ENCODE measurements around the gene GPR157. TPM values are rescaled to one million over a fixed set of nuclear protein-coding genes. Genes with fewer than 3 reads are reported as not detected.
"Not testable (repeated sequence)": the region's sequence is repeated elsewhere in the genome, so short reads cannot be mapped to it uniquely, and the experiment has no call there.

The GPR157 gene
- total RNA-seq, 1 donor from 2014 or later: 7.7 TPM

- intact Hi-C loops (cut with micrococcal nuclease): no loop called here
- Mint-ChIP-seq H3K4me3 (ENCODE audit: low read depth) (no peak overlapping the region), H3K9me3 (no peaks in the 10 kb centered on the region), H3K27me3 (ENCODE audit: low read depth) (no peaks in the 10 kb centered on the region), H3K4me1 (ENCODE audit: low read depth) (no peaks in the 10 kb centered on the region), H3K27ac (no peak overlapping the region), H3K36me3 (ENCODE audit: low read depth) (no peaks in the 10 kb centered on the region)
- no peak for DNase-seq (ENCODE audit: low spot score)
These were observed 27.0 kb upstream of the GPR157 start for GRCh38 chr1:9155879-9156278.

DNA sequence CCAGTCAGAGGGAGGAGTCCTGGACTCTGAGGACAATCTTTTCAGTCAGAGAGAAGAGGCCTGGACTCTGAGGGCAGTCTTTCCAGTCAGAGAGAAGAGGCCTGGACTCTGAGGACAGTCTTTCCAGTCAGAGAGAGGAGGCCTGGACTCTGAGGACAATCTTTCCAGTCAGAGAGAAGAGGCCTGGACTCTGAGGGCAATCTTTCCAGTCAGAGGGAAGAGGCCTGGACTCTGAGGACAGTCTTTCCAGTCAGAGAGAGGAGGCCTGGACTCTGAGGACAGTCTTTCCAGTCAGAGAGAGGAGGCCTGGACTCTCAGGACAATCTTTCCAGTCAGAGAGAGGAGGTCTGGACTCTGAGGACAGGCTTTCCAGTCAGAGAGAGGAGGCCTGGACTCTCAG, 26.5 kb upstream of the GPR157 start:
- H3K4me3 Mint-ChIP-seq (ENCODE audit: low read depth); H3K27me3 Mint-ChIP-seq (ENCODE audit: low read depth); H3K27ac Mint-ChIP-seq; H3K4me1 Mint-ChIP-seq (ENCODE audit: low read depth); intact Hi-C loops (cut with micrococcal nuclease); DNase-seq (ENCODE audit: low spot score); H3K36me3 Mint-ChIP-seq (ENCODE audit: low read depth); H3K9me3 Mint-ChIP-seq: not testable (repeated sequence)

DNA sequence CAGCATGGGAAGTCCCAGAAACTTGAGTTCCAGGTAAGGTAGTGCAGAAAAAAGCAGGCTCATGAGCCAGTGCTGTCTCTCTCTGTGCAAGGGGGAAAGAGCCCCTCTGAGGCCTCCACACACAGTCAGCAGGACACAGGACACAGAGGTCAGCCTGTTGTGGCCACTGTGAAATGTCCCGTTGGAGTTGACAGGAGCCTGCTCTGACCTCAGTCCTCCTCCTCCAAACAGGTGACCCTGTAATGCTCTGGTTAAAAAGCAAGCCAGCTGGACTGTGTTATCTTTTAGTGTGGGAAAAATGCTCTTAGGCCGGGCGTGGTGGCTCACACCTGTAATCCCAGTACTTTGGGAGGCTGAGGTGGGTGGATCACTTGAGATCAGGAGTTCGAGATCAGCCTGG, 24.2 kb upstream of the GPR157 start:
- Mint-ChIP-seq H3K4me1 (ENCODE audit: low read depth) (no peaks in the 10 kb centered on the region), H3K27ac (no peak overlapping the region)

DNA sequence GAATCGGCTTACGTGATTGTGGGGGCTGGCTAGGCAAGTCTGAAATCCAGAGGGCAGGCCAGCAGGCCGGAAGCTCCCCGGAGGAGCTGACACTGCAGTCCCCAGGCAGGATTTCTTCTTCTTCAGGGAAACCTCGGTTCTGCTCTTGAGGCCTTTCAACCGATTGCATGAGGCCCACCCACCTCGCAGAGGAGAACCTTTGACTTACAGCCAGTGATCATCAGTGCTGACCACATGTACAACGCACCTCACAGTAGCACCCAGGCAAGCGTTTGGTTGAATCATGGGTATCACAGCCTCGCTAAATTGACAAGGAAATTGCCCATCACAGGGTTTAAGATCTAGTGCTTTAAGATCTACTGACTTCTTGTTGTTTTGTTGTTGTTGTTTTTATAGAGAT, 23.6 kb upstream of the GPR157 start:
- Mint-ChIP-seq H3K4me1 (ENCODE audit: low read depth) (no peaks in the 10 kb centered on the region), H3K27me3 (ENCODE audit: low read depth) (no peaks in the 10 kb centered on the region), H3K36me3 (ENCODE audit: low read depth) (no peaks in the 10 kb centered on the region), H3K9me3 (no peaks in the 10 kb centered on the region), H3K4me3 (ENCODE audit: low read depth) (no peak overlapping the region), H3K27ac (no peak overlapping the region)
- intact Hi-C loops (cut with micrococcal nuclease): no loop called here
- no peak for DNase-seq (ENCODE audit: low spot score)

More for the DNA sequence above, 24.2 kb upstream of the GPR157 start:
- H3K4me3 Mint-ChIP-seq (ENCODE audit: low read depth): no peak overlapping the region
- H3K36me3 Mint-ChIP-seq (ENCODE audit: low read depth): no peaks in the 10 kb centered on the region
- no peaks in the 10 kb centered on the region for H3K27me3 Mint-ChIP-seq (ENCODE audit: low read depth)
- intact Hi-C loops (cut with micrococcal nuclease): no loop called here
- no peak for DNase-seq (ENCODE audit: low spot score)
- H3K9me3 Mint-ChIP-seq: no peaks in the 10 kb centered on the region

DNA sequence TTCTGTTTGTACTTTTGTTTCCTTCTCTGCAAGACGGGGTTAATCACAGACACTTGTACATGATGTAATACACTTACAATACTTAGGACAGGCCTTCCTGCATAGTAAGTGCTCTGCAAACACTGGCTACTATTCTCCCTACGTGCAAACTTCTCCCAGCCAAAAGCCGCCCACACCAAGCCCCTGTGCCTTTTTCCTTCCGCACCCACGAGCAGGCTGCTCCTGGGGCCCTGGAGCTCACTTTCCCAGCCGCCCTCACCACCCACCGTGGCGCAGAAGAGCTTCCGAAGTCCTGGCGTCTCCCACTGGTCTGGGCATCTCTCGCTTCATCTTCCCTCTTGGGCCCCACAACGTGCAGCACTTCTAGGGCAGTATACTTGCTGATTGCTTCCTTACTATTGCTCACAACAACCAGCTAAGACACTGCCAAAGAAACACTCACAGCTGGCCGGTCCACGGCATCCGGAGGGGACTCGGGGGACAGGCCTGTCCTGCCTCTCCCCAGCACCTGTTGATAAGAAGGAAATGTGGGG, 22.5 kb upstream of the GPR157 start:
- Mint-ChIP-seq H3K27ac (no peak overlapping the region), H3K4me3 (ENCODE audit: low read depth) (no peak overlapping the region), H3K9me3 (no peaks in the 10 kb centered on the region), H3K27me3 (ENCODE audit: low read depth) (no peaks in the 10 kb centered on the region), H3K36me3 (ENCODE audit: low read depth) (no peaks in the 10 kb centered on the region), H3K4me1 (ENCODE audit: low read depth) (no peaks in the 10 kb centered on the region)
- DNase-seq (ENCODE audit: low spot score): no peak
- intact Hi-C loops (cut with micrococcal nuclease): no loop called here

DNA sequence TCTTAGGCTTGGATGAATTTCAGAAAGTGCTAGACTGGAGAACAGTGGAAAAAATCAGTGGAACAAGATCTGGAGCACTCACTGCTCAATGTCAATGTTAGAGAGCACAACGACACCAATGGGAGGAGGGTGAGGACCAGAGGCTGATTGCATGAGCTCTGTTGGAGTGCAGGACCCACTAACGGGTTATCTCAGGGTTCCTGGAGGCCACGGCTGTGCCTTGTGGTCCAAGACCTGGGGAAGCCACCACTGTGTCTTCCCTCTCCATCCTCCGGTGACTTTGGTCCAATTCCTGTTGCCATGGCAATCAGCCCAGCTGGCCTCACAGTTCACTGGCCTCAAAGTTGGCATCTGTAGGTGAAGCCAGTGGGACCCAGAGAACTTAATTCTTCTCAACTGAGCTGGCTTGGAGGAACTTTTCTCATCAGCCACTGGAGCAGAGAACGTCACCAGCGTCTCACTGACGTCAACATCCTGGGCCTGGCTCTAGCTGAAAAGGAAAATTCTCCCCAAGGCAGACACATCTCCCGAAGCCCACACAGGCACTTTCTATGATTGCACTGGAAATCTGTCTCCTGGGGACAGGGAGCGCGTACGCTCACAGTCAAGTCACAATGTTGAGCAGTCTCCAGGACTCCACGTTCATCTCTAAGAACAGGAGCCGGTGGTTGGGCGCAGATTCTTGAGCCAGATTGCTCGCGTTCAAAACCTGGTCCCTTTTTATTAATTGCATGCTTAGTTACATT, 21.9 kb upstream of the GPR157 start:
- intact Hi-C loops (cut with micrococcal nuclease): no loop called here
- no peaks in the 10 kb centered on the region for H3K36me3 Mint-ChIP-seq (ENCODE audit: low read depth)
- H3K9me3 Mint-ChIP-seq: no peaks in the 10 kb centered on the region
- no peak overlapping the region for H3K4me3 Mint-ChIP-seq (ENCODE audit: low read depth)
- no peak overlapping the region for H3K27ac Mint-ChIP-seq
- no peaks in the 10 kb centered on the region for H3K27me3 Mint-ChIP-seq (ENCODE audit: low read depth)
- no peak for DNase-seq (ENCODE audit: low spot score)
- no peaks in the 10 kb centered on the region for H3K4me1 Mint-ChIP-seq (ENCODE audit: low read depth)

- no peak for DNase-seq (ENCODE audit: low spot score)
- H3K4me1 Mint-ChIP-seq (ENCODE audit: low read depth): peaks cover 4% of the 10 kb centered on the region
- H3K4me3 Mint-ChIP-seq (ENCODE audit: low read depth): no peak overlapping the region
- intact Hi-C loops (cut with micrococcal nuclease): no loop called here
- no peak overlapping the region for H3K27ac Mint-ChIP-seq
- H3K36me3 Mint-ChIP-seq (ENCODE audit: low read depth): no peaks in the 10 kb centered on the region
- H3K9me3 Mint-ChIP-seq: no peaks in the 10 kb centered on the region
- no peaks in the 10 kb centered on the region for H3K27me3 Mint-ChIP-seq (ENCODE audit: low read depth)
These were observed 21.1 kb upstream of the GPR157 start for GRCh38 chr1:9149837-9150581.

DNA sequence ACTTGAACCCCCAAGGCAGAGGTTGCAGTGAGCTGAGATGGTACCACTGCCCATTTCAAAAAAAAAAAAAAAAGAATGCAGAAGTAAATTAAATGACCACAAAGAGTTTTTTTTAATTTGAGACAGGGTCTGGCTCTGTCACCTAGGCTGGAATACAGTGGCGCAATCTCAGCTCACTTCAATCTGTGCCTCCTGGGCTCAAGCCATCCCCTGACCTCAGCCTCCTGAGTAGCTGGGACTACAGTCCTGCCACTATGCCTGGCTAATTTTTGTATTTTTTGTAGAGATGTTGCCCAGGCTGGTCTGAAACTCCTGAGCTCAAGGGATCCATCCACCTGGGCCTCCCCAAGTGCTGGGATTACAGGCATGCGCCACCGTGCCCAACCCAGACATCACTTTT, 20.2 kb upstream of the GPR157 start:
- intact Hi-C loops (cut with micrococcal nuclease): no loop called here
- Mint-ChIP-seq H3K36me3 (ENCODE audit: low read depth) (no peaks in the 10 kb centered on the region), H3K27me3 (ENCODE audit: low read depth) (no peaks in the 10 kb centered on the region), H3K9me3 (no peaks in the 10 kb centered on the region), H3K27ac (no peak overlapping the region), H3K4me1 (ENCODE audit: low read depth) (peaks cover 4% of the 10 kb centered on the region), H3K4me3 (ENCODE audit: low read depth) (no peak overlapping the region)
- DNase-seq (ENCODE audit: low spot score): no peak

GRCh38 chr1:9146156-9146555, 17.3 kb upstream of the GPR157 start:
- no peak overlapping the region for H3K27ac Mint-ChIP-seq
- DNase-seq (ENCODE audit: low spot score): no peak
- no peaks in the 10 kb centered on the region for H3K36me3 Mint-ChIP-seq (ENCODE audit: low read depth)

DNA sequence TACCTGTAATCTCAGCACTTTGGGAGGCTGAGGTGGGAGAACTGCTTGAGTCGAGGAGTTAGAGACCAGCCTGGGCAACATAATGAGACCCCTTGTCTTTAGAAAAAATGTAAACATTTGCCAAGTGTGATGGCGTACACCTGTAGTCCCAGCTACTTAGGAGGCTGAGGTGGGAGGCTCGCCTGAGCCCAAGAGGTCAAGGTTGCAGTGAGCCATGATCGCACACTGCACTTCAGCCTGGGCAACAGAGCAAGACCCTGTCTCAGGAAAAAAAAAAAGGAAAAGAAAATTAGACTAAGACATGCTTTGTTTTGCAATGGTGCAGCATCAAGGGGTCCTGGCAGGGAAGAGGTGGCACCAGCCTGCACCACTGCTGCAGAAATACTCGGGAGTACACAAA, 16.8 kb upstream of the GPR157 start:
- Mint-ChIP-seq H3K9me3 (no peaks in the 10 kb centered on the region), H3K27ac (no peak overlapping the region), H3K27me3 (ENCODE audit: low read depth) (no peaks in the 10 kb centered on the region), H3K36me3 (ENCODE audit: low read depth) (no peaks in the 10 kb centered on the region), H3K4me1 (ENCODE audit: low read depth) (peaks cover 11% of the 10 kb centered on the region), H3K4me3 (ENCODE audit: low read depth) (no peak overlapping the region)
- intact Hi-C loops (cut with micrococcal nuclease): no loop called here
- no peak for DNase-seq (ENCODE audit: low spot score)

More at GRCh38 chr1:9146156-9146555, 17.3 kb upstream of the GPR157 start:
- peaks cover 11% of the 10 kb centered on the region for H3K4me1 Mint-ChIP-seq (ENCODE audit: low read depth)
- intact Hi-C loops (cut with micrococcal nuclease): no loop called here
- H3K9me3 Mint-ChIP-seq: no peaks in the 10 kb centered on the region
- H3K4me3 Mint-ChIP-seq (ENCODE audit: low read depth): no peak overlapping the region
- H3K27me3 Mint-ChIP-seq (ENCODE audit: low read depth): no peaks in the 10 kb centered on the region

DNA sequence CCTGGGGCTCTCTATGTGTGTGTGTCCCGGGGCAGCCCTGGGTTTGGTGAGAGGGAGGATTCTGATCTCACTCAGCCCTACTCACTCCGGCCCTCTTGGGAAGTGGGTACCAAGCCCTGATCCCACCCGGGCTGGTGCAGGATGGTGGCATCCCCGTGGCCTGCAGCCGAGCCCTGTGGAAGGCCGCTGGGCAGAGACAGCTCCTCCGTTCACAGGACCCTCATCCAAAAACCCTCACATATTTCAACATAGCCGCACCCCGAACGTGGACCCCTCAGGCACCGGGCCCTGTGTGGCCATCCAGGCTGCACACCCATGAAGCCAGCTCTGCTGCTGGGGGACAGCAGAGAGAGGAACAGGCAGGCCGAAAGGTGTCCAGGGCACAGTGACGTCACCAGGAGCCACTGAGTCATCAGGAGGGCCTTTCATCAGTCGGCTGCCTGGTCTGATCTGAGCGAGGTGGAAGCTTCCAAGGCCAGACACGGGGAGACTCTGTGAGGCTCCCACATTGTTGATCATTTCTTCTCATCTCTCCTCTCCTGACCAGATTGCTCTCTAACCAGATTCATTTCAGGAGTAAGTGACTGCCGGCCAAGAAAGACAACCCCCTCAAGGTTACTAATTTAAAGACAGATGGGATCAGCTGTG, 16.2 kb upstream of the GPR157 start:
- DNase-seq (ENCODE audit: low spot score): no peak
- H3K4me3 Mint-ChIP-seq (ENCODE audit: low read depth): no peak overlapping the region
- H3K27me3 Mint-ChIP-seq (ENCODE audit: low read depth): no peaks in the 10 kb centered on the region
- H3K36me3 Mint-ChIP-seq (ENCODE audit: low read depth): no peaks in the 10 kb centered on the region
- intact Hi-C loops (cut with micrococcal nuclease): no loop called here
- H3K9me3 Mint-ChIP-seq: no peaks in the 10 kb centered on the region
- H3K27ac Mint-ChIP-seq: no peak overlapping the region
- peaks cover 11% of the 10 kb centered on the region for H3K4me1 Mint-ChIP-seq (ENCODE audit: low read depth)

DNA sequence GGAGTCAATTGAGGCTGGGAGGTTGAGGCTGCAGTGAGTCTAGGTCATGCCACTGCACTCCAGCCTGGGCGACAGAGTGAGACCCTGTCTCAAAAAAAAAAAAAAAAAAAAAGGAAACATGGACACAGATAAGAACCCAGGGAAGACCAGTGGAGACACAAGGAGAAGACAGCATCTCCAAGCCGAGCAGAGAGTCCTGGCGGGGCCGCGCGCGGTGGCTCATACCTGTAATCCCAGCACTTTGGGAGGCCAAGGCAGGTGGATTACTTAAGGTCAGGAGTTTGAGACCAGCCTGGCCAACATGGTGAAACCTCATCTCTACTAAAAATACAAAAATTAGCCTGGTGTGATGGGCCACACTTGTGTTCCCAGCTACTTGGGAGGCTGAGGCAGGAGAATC, 15.6 kb upstream of the GPR157 start:
- H3K36me3 Mint-ChIP-seq (ENCODE audit: low read depth); H3K27me3 Mint-ChIP-seq (ENCODE audit: low read depth); H3K4me3 Mint-ChIP-seq (ENCODE audit: low read depth); intact Hi-C loops (cut with micrococcal nuclease); DNase-seq (ENCODE audit: low spot score); H3K27ac Mint-ChIP-seq; H3K9me3 Mint-ChIP-seq: not testable (repeated sequence)
- peaks cover 11% of the 10 kb centered on the region for H3K4me1 Mint-ChIP-seq (ENCODE audit: low read depth)

GRCh38 chr1:9143250-9143649, 14.3 kb upstream of the GPR157 start:
- Mint-ChIP-seq H3K4me1 (ENCODE audit: low read depth) (peaks cover 11% of the 10 kb centered on the region), H3K36me3 (ENCODE audit: low read depth) (no peaks in the 10 kb centered on the region), H3K27ac (no peak overlapping the region), H3K27me3 (ENCODE audit: low read depth) (no peaks in the 10 kb centered on the region), H3K4me3 (ENCODE audit: low read depth) (no peak overlapping the region), H3K9me3 (no peaks in the 10 kb centered on the region)
- no peak for DNase-seq (ENCODE audit: low spot score)
- intact Hi-C loops (cut with micrococcal nuclease): no loop called here

All from activated T-helper 2 cell treated with anti-CD3 and anti-CD28 coated beads, Interferon-gamma antibody, Interleukin-2, Interleukin-4, amounts not matched to agents 10 μg/mL and 5 μg/mL and 100 μg/mL, durations not matched to agents 14 hours and 24 hours and 36 hours (primary cell).